HG03064 (cell line): ENCODE data around the gene LY6G6C.

Experiments used
- ATAC-seq: cut with Tn5 transposase; IDR thresholded peaks from one replicate; pipeline ENCODE4 v1.9.1; 2021; ENCODE audit warnings: low read depth; ENCODE audit not compliant: unreplicated experiment

Gene LY6G6C

DNA sequence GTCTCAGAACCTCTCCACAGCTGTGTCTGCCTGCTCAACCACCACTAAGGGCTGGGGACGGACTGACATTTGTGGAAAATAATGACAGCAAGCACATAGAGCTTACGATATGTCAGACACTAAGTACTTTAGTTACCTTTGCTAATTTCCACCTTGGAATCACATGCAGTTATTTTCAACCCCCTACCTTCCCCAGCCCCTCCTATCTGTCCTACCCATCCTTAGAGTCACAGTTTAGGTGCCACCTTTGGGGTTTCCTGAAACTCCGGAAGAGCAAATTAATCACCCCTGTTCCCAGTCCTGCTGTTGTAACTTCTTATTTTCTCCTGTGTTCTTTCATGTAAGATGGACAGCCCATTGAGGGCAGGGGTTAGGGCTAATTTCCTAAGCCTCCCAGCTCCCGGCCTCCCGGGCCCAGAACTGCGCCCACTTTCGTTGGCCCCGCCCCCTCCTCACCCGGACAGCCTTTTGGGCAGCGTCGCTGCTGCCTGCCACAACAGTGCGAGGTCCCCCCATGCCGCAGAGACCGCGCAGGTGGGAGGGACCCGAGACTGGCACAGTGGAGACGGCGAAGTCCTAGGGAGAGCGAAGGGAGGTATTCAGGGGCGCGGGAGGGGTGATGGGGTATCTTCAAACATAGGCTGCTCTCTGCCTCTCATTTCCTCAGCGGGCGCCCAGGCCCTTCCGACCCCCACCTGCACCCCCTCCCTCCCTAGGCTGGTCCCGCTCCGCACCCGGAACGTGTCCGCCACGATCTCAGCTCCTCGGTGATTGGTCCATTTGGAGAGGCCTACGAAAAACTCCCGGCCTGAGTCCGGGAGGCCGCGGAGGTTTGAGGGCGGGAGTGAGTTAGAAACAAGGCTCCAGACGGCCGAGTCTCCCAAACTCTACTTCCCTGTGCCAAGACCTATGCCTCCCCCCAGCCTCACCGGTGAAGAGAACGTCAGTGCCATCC lies 6.4 kb upstream of the LY6G6C start:
- ATAC-seq, result no peak

DNA sequence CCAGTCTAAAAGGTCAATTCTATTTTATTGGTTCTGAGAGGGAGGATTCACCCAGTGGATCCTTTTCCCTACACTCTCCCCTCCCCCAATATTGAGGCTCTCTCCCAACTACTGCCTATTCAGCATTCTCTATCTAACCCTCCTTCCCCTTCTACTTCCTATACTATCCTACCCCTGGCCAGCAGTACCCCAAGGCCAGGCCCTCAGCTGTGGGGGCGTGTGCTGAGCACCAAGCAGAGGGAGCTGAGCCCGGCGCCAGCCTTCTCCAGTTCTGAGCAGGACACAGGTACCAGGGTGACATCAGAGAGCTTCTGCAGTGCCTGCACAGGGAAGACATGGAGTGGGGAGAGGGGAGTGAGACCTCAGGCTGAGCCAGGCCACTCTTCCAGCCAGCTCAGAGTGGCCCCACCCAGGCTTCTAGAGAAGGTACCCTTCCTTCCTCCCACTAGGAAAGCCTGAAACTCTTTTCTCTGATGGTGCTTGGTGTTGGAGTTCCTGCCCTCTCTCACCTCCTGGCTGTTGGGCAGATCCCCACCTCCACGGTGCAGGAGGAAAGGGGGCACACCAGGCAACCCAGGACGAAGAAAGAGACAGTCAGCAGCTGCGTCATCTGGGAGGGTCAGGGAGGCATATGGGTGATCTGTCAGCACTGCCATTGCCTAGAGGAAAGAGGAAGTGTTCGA lies 5.6 kb upstream of the LY6G6C start:
- ATAC-seq, result no peak

DNA sequence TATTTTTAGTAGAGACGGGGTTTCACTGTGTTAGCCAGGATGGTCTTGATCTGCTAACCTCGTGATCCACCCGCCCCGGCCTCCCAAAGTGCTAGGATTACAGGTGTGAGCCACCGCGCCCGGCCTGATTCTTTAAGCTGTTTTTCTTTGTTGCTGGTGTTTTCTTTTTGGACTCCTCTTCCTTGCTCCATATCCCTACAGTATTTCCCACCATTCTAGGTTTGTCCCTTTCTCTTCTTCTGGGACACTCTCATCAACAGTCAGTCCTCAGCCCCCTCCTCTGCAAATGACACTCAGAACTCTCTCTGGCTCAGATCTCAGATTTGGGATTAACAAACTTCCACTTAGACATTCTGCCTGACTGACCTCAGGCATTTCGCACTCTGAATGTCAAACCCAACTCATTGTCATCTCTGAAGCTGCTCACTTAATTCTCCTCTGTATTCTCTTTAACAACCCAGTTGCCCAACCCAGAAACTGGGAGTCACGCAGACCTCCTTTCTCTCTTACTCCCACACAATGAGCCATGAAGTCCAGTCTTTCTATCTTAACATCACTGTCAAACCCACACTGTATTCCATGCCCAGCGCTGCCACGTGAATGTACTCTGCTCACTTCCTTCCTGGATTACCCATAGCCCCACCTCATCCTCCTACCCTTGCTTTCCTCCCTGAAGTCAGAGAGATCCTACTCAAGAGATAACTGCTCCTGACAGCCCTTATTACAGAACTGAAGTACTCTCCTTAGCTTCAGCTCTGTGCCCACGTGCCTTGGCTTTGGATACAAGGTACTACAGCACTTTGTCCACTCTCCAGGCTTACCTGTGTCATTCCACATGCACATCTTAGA lies 4.2 kb upstream of the LY6G6C start:
- no peak for ATAC-seq

DNA sequence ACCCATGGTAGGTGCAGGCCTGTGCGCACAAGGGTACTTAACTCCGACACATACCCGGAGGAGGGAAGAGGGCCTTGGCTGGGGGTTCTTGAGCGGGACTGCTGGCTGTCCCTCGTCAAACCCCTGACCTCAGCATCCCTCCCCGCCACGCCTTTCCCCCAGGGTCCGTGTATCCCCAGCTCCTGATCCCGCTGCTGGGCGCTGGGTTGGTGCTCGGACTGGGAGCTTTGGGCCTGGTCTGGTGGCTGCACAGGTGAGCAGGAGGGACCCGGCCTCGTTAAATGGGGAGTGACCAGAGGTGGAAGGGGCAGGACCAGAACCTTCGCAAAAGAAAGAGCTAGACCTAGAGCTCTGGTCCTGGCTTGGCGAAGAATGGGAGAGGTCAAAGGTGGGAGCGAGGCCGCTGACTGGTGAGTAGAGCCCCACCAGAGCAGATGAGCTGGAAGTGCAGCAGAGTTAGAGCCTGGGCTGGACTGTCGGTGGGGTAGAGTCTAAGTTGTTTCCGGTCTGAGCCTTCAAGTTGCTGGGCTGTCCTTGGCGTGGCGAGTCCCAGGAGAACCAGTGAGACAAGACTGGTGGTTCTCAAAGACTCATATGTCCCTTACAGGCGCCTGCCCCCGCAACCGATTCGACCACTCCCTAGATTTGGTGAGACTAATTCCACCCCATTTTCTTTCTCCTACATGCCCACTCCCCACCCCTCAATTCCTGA lies 2.6 kb upstream of the LY6G6C start:
- no peak for ATAC-seq

DNA sequence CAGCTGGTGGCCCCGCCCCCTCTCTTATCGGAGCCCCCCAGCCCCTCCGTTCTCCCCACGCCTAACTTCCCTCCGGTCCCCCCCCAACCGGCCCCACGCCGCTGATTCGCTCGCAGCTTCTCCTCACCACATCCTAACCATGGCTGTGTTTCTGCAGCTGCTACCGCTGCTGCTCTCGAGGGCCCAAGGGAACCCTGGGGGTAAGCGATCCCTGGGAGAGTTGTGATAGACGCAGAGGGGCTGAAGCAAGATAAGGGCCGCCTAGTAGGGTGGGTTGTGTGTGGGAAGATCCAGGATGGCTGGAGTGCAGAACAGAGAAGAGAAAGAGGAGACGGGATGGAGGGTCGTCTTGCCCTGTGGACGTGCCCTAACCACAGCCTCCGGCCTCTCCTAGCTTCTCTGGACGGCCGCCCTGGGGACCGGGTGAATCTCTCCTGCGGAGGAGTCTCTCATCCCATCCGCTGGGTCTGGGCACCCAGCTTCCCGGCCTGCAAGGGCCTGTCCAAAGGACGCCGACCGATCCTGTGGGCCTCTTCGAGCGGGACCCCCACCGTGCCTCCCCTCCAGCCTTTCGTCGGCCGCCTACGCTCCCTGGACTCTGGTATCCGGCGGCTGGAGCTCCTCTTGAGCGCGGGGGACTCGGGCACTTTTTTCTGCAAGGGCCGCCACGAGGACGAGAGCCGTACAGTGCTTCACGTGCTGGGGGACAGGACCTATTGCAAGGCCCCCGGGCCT lies 1.9 kb upstream of the LY6G6C start, which contains the start of gene MPIG6B:
TSS of gene MPIG6B (plus strand) at position 129 of the 735 bp plus-strand sequence. CDS start at position 140, 11 bp downstream.
- ATAC-seq, result no peak

DNA sequence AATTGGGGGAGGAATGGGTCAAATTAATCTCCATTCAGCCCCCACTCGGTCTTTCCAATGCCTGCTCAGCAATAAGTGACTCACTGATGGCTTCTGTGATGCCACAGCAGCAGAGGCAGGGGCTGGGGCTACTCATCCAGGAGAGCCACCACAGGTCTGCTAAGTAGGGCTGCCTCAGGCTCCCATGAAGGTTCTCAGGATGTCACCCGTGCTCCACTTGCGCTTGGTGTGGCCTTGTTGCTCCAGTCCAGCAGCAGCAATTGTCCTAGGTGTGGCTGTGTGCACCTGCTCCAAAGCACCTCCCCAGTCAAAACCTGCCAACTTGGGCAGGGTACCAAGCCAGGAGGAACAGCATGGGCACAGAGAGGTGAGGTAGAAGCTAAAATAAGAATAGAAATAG lies 627 bp upstream of the LY6G6C start:
- ATAC-seq, result no peak

GRCh38 chr6:31720196-31720770 lies 1.3 kb downstream of the LY6G6C start:
- ATAC-seq, result no peak

DNA sequence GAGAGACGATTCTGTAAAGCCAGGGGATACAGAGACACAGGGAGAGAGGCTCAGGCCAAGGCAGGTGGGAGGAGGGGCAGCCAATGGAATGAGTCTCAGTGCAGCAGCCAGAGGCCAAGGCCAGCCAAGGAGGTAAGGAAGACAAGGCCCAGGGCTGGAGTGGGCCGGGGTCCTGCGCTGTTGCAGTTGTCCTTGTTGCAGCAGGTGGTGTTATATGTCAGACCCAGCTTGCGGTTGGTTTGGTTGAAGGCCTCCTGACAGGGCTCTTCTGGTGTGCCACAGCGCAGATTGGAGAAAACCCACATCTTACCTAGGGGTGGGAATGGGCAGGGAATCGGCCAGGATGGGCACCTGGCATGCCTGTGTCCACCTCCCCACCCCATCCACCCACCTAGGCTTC lies 2.5 kb downstream of the LY6G6C start:
- ATAC-seq, result no peak

GRCh38 chr6:31718265-31718664 lies 3.3 kb downstream of the LY6G6C start:
- ATAC-seq, result no peak

GRCh38 chr6:31717499-31718222 lies 3.9 kb downstream of the LY6G6C start:
- no peak for ATAC-seq

- ATAC-seq, result no peak
Observed at GRCh38 chr6:31715022-31715958, 6.3 kb downstream of the LY6G6C start, which contains the start of gene LY6G6D. Gene LY6G6D, plus strand, starts transcription at chr6:31715348. Its CDS starts 8 bp downstream, at chr6:31715356.

DNA sequence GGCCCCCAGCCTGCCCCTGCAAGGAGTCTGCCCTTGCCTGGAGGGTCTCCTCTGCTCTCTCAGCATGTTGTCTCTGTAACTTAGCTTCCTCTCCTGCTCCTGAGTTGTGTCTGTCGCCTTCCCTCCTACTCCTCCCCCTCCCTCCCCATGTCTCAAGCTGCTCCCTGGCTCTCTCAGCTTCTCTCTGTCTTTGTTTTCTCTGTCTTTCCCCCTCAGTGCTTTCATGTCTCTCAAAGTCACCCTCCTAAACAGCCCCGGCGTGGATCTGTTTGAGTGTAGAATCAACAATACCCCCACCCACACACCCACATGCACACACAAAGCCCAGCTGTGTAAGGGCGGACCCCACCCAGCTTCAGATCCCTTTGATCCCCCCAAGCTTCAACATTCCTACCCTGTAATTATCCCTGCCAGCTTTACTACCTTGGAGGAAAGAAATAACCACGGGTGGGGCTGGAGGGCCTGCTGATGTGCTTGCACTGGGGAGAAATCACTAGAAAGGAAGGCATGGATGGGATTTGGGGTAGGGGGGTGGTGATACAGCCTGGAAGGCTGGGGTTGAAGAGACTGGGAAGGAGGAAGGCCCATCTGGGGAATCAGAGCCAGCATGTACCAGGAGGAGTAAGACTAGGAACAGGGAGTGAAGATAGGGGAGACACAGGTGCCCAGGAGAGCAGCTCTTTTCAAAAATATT lies 7.4 kb downstream of the LY6G6C start:
- ATAC-seq, result no peak

DNA sequence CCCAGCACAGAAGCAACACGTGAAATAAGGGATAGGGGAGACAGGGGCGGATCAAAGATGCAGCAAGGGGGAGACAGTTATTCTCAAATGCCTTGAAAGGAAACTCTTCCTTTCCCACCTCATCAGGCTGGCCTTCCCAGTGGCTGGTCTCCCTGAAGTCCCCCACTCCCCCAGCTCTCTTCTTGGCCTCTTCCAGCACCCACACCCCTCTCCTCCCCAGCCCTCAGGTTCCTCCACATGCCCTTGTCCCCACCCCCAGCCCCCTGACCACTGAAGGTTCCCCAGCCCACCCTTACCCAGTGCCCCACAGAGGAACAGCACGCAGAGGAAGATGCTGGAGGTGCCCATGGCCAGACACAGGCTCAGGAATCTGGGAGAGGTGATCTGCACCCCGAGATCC lies 8.1 kb downstream of the LY6G6C start:
- no peak for ATAC-seq

DNA sequence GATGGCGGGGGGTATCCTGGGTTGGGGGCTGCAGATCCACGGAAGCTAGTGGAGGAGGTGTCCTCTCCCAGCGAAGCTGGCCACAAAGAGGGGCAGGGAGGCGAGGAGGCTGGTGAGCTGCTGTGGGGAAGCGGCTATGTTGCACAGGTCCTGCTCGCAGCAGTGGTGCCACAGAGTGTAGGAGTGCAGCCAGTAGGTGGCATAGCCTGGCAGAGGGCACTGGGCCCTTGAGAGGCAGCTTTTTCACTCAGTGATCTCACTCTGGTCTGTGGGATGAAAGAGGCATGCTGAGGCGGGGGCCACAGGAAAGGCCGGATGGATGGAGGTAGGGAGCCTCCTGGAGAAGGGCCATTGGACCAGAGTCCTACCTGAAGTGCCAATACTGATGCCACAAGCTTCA lies 9.2 kb downstream of the LY6G6C start:
- no peak for ATAC-seq

GRCh38 chr6:31711233-31711632 lies 10.3 kb downstream of the LY6G6C start:
- ATAC-seq, result no peak

- ATAC-seq, result no peak
Observed at GRCh38 chr6:31710523-31711219, 10.9 kb downstream of the LY6G6C start.
